Ishikawa (cell line): ENCODE measurements around the gene PDCD4.

Experiments
- CEBPB ChIP-seq: IDR thresholded peaks from 2 replicates; pipeline ENCODE4 v1.6.1; 2012
- CREB1 ChIP-seq: IDR thresholded peaks from 2 replicates; pipeline ENCODE4 v1.6.1; 2012; ENCODE audit warnings: low read depth
- EGR1 ChIP-seq: IDR thresholded peaks from 2 replicates; pipeline ENCODE4 v1.6.1; 2012
- EP300 ChIP-seq: IDR thresholded peaks from 2 replicates; pipeline ENCODE4 v1.6.1; 2012; ENCODE audit warnings: borderline replicate concordance
- FOXM1 ChIP-seq: IDR thresholded peaks from 2 replicates; pipeline ENCODE4 v1.6.1; 2012; ENCODE audit warnings: low read depth, borderline replicate concordance
- NFIC ChIP-seq: IDR thresholded peaks from 2 replicates; pipeline ENCODE4 v1.6.1; 2012
- RAD21 ChIP-seq: IDR thresholded peaks from 2 replicates; pipeline ENCODE4 v1.6.1; 2012; ENCODE audit warnings: low read depth
- TAF1 ChIP-seq: IDR thresholded peaks from 2 replicates; pipeline ENCODE4 v1.6.1; 2012; ENCODE audit warnings: low read depth, mild to moderate bottlenecking
- TCF12 ChIP-seq: IDR thresholded peaks from 2 replicates; pipeline ENCODE4 v1.6.1; 2012; ENCODE audit warnings: low read depth
- TEAD4 ChIP-seq: IDR thresholded peaks from 2 replicates; pipeline ENCODE4 v1.6.1; 2012
- YY1 ChIP-seq: IDR thresholded peaks from 2 replicates; pipeline ENCODE4 v1.6.1; 2012; ENCODE audit warnings: low read depth
- ZBTB7A ChIP-seq: IDR thresholded peaks from 2 replicates; pipeline ENCODE4 v1.6.1; 2012; ENCODE audit warnings: low read depth
- TF ChIP-seq, protein P1 (sequence below): IDR thresholded peaks from 2 replicates; pipeline ENCODE4 v1.6.1; 2012
- TF ChIP-seq, protein P2 (sequence below): IDR thresholded peaks from 2 replicates; pipeline ENCODE4 v1.6.1; 2012; ENCODE audit warnings: low read depth, mild to moderate bottlenecking
- TF ChIP-seq, protein P3 (sequence below): IDR thresholded peaks from 2 replicates; pipeline ENCODE4 v1.6.1; 2012

Gene PDCD4

DNA sequence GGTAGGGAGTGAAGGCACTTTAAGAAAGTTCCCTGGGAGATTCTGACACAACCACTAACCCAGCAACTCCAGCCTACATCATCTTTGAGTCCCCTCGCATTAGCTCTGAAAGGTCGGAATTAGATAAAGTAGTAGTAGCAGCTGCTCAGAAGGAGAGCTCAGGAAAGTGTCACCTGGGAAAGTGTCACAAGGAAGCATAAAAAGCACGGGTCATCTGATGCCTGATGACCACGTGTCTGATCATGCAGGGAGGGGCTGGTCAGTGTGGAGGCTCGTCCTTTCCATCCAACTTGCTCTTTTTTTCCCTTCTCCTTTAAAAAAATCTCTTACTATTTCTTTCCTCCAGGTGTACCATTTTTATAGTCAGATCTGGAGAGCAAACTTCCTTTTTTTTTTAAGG, 47.1 kb upstream of the PDCD4 start:
- TF ChIP-seq TEAD4 (no peak), YY1 (no peak)
- TF ChIP-seq, protein P1, sequence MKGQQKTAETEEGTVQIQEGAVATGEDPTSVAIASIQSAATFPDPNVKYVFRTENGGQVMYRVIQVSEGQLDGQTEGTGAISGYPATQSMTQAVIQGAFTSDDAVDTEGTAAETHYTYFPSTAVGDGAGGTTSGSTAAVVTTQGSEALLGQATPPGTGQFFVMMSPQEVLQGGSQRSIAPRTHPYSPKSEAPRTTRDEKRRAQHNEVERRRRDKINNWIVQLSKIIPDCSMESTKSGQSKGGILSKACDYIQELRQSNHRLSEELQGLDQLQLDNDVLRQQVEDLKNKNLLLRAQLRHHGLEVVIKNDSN, result peak; percentile 74

DNA sequence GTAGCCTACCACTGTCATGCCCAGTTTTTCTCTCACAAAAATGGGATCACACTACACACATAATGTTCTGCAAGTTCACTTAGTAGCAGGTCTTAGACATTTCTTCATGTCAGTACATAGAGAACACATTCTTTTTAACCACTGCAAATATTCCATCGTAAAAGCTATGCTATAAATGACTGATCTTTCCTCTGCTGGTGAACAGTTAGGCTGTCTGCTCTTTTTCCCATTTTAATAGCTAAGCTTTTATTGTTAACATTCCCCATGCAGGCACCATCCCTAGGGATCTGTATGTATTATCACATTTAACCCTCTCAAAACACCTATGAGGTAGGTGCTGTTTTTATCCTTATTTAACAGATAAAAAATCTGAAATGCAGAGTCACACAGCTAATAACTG, 46.2 kb upstream of the PDCD4 start:
- TF ChIP-seq RAD21, result no peak

DNA sequence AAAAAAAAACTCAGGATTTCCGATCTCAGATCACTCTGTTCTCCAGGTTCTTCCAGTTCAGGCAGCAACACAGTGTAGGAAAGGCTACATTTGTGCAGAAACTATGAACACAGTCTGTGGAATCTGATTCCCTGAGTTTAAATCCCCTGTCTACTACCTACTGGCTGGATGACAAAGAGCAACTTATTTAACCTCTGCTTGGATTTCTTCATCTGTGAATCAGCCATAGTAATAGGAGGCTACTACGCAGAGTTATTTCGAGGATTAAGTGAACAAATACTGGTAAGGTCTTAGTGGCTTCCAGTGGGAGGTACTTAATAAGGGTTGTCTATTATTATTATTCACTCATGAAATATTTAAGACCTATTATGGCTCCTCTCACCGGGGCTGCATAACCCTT, 44.3 kb upstream of the PDCD4 start:
- TF ChIP-seq CEBPB, result no peak
- no peak for TF ChIP-seq TEAD4
- TF ChIP-seq, protein P2, sequence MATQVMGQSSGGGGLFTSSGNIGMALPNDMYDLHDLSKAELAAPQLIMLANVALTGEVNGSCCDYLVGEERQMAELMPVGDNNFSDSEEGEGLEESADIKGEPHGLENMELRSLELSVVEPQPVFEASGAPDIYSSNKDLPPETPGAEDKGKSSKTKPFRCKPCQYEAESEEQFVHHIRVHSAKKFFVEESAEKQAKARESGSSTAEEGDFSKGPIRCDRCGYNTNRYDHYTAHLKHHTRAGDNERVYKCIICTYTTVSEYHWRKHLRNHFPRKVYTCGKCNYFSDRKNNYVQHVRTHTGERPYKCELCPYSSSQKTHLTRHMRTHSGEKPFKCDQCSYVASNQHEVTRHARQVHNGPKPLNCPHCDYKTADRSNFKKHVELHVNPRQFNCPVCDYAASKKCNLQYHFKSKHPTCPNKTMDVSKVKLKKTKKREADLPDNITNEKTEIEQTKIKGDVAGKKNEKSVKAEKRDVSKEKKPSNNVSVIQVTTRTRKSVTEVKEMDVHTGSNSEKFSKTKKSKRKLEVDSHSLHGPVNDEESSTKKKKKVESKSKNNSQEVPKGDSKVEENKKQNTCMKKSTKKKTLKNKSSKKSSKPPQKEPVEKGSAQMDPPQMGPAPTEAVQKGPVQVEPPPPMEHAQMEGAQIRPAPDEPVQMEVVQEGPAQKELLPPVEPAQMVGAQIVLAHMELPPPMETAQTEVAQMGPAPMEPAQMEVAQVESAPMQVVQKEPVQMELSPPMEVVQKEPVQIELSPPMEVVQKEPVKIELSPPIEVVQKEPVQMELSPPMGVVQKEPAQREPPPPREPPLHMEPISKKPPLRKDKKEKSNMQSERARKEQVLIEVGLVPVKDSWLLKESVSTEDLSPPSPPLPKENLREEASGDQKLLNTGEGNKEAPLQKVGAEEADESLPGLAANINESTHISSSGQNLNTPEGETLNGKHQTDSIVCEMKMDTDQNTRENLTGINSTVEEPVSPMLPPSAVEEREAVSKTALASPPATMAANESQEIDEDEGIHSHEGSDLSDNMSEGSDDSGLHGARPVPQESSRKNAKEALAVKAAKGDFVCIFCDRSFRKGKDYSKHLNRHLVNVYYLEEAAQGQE, result no peak
- TF ChIP-seq, protein P1, result no peak
- TF ChIP-seq YY1, result no peak
- TF ChIP-seq CREB1, result no peak
- TF ChIP-seq TCF12, result no peak
- TF ChIP-seq, protein P3, sequence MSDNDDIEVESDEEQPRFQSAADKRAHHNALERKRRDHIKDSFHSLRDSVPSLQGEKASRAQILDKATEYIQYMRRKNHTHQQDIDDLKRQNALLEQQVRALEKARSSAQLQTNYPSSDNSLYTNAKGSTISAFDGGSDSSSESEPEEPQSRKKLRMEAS, result no peak
- TF ChIP-seq FOXM1, result no peak

DNA sequence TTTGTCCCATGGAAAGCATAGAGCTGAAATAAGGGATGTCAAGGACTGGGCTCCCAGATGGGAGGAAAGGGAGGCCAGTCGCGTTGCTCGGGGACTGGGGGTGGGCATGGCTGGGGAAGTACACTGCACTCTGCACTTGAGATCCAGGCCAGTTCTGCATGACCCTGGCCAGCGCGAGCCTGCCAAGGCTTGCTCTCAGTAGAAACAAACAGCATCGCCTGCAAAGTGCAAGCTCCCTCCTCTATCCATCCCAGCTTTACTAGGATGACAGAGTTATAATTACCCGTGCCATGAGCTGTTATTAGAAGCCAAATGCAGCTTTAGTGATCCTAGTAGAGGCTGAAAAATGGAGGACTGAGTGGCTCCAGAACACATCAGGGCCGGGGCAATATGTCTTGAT, 43.9 kb upstream of the PDCD4 start:
- no peak for TF ChIP-seq TEAD4
- no peak for TF ChIP-seq ZBTB7A
- TF ChIP-seq, protein P1, result no peak
- TF ChIP-seq RAD21, result no peak
- no peak for TF ChIP-seq YY1
- TF ChIP-seq, protein P3, result no peak
- no peak for TF ChIP-seq CREB1

DNA sequence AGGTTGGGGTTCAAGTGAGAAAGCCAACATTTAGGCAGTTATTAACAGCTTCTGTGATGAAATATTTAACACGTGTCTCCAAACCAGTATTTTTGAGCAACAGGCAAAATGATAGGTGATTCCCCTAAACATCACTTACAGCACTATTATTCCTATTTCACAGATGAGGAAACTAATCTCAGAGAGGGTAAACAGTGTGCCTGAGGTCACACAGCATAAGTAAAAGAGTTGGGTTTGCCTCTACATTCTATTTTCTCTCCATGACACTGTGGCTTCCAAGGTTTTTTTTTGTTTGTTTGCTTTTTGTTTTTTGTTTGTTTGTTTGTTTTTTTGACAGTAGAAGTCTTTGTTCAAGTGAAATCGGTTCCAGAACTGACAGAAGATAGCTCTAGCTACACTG, 43.2 kb upstream of the PDCD4 start:
- TF ChIP-seq EP300 (no peak), RAD21 (no peak), FOXM1 (no peak), CEBPB (no peak), YY1 (no peak), EGR1 (no peak), CREB1 (no peak), TEAD4 (no peak), TCF12 (no peak), TAF1 (no peak), NFIC (no peak), ZBTB7A (no peak)
- TF ChIP-seq, protein P3, result no peak
- TF ChIP-seq, protein P2, result no peak
- TF ChIP-seq, protein P1, result no peak

DNA sequence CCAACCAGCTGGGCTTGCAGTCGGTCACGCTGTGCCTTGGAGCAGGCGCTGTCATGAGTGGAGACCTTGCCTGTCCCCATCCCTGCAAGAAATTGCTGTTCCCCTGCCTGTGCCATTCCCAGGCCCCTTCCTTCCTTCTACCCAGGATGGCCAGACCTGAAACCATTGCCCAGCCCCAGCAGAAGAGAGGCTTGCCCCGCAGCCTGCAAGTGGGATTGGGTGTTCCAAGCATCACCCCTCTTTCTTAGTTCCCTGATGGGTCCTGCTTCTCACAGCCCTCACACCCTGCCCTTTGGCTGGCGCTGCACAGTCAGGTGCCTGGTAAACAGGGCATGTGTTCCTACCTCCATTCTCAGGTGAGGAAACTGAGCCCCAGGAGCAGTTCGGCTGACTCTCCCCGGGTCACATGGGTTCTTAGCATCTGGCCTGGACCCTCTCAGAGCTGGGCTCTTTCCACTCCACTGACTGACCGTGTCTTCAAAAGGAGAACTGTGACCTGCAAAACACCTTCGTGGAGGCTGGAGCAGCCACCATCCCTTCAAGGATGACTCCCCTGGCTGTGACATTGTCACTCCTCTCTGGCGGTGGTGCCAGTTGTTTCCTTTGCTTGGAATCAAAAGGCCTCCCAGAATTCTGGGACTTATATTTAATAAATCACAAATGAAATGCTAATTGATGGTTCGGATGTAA, 41.9 kb upstream of the PDCD4 start:
- TF ChIP-seq FOXM1, result no peak
- TF ChIP-seq, protein P1, result no peak
- no peak for TF ChIP-seq EGR1
- TF ChIP-seq NFIC, result no peak
- no peak for TF ChIP-seq RAD21
- TF ChIP-seq ZBTB7A, result no peak
- TF ChIP-seq TEAD4, result no peak
- no peak for TF ChIP-seq CEBPB
- TF ChIP-seq YY1, result no peak
- TF ChIP-seq, protein P3, result no peak
- no peak for TF ChIP-seq TCF12
- TF ChIP-seq CREB1, result no peak
- TF ChIP-seq, protein P2, result no peak
